A549 (cell line): ENCODE data around the gene RGS5. TPM values are rescaled to one million over a fixed set of nuclear protein-coding genes. Genes with fewer than 3 reads are reported as not detected.

Source experiments
- ATAC-seq, 2 experiments: fragments of 200-7000 bp in 1 of 2; fragments of >200 bp in 1 of 2; cut with Nextera tagmentation in 1 of 2; cut with Tn5 transposase in 1 of 2; 3 replicates each; pipeline versions ENCODE4 v1.8.0 to v1.9.1; 2018 to 2020; ENCODE audit warnings: mild to moderate bottlenecking in 1 of 2, moderate library complexity in 1 of 2
- CTCF ChIA-PET: fragments of 300-600 bp; sonication (Branson Sonifier 250); formaldehyde crosslinking; extraction: SDS; loops from one replicate; lab custom pipeline; 2021; ENCODE audit warnings: antibody characterized with exemption, inconsistent platforms; lab: Yijun Ruan, JAX
- POLR2A ChIA-PET: fragments of 350-600 bp; formaldehyde crosslinking; extraction: SDS; loops from one replicate; lab custom pipeline; 2021; ENCODE audit warnings: antibody characterized with exemption, inconsistent platforms; lab: Yijun Ruan, JAX
- DNase-seq, 2 experiments: peaks; one replicate each; pipeline versions ENCODE4 v3.0.0 to v3.0.0-alpha.2; 2011 to 2016; ENCODE audit warnings: low read depth in 1 of 2, low spot score in 1 of 2
- FAIRE-seq: peaks from 2 replicates; lab custom pipeline; 2011; peaks lifted over from hg19 to GRCh38; lab: Jason Lieb, UNC
- H3K27ac ChIP-seq, 2 experiments: fragments of >200 bp; sonication (Bioruptor Twin); formaldehyde crosslinking; 3 replicates each; pipeline ENCODE4 v1.5.1; 2016 to 2017
- H3K4me1 ChIP-seq: fragments of >200 bp; sonication (Bioruptor Twin); formaldehyde crosslinking; 3 replicates; pipeline ENCODE4 v1.6.1; 2016
- H3K4me2 ChIP-seq: fragments of >200 bp; sonication (Bioruptor Twin); formaldehyde crosslinking; 3 replicates; pipeline ENCODE4 v1.6.1; 2016
- H3K4me3 ChIP-seq: fragments of >200 bp; sonication (Bioruptor Twin); formaldehyde crosslinking; 3 replicates; pipeline ENCODE4 v1.5.1; 2016
- H3K9me3 ChIP-seq: fragments of >200 bp; sonication (Bioruptor Twin); formaldehyde crosslinking; 3 replicates; pipeline ENCODE4 v1.6.1; 2016
- CEBPB ChIP-seq, 2 experiments: fragments of >200 bp in 1 of 2; sonication (Bioruptor Twin) in 1 of 2; formaldehyde crosslinking in 1 of 2; IDR thresholded peaks; 2 replicates each; pipeline ENCODE4 v1.6.1; 2012 to 2016
- ESRRA ChIP-seq: fragments of 150-350 bp; IDR thresholded peaks from 2 replicates; pipeline ENCODE4 v1.6.1; 2014; ENCODE audit warnings: mild to moderate bottlenecking, low read length, borderline replicate concordance
- FOSL2 ChIP-seq, 2 experiments: fragments of 450-650 bp in 1 of 2; fragments of >200 bp in 1 of 2; sonication (Bioruptor Twin) in 1 of 2; formaldehyde crosslinking; IDR thresholded peaks; 2 replicates each; pipeline versions ENCODE4 v1.5.0 to v1.6.1; 2016 to 2020; ENCODE audit warnings: mild to moderate bottlenecking in 1 of 2, moderate library complexity in 1 of 2
- GATA3 ChIP-seq: IDR thresholded peaks from 2 replicates; pipeline ENCODE4 v1.6.1; 2012; ENCODE audit warnings: borderline replicate concordance
- HDAC2 ChIP-seq: fragments of 200-600 bp; sonication (generic); IDR thresholded peaks from 2 replicates; pipeline ENCODE4 v1.6.1; 2016
- HOXA7 ChIP-seq: fragments of 250-450 bp; sonication (Bioruptor Pico); IDR thresholded peaks from 2 replicates; pipeline ENCODE4 v1.5.0; 2020; ENCODE audit warnings: mild to moderate bottlenecking, moderate library complexity
- HOXB13 ChIP-seq: fragments of 250-450 bp; sonication (Bioruptor Pico); IDR thresholded peaks from 2 replicates; pipeline ENCODE4 v1.5.0; 2020; ENCODE audit warnings: low read depth, mild to moderate bottlenecking, moderate library complexity
- KDM1A ChIP-seq: fragments of 200-600 bp; sonication (generic); IDR thresholded peaks from 2 replicates; pipeline ENCODE4 v1.6.1; 2016; ENCODE audit warnings: low read depth, mild to moderate bottlenecking
- MYC ChIP-seq: IDR thresholded peaks from 2 replicates; pipeline ENCODE4 v1.6.1; 2012; ENCODE audit warnings: mild to moderate bottlenecking, inconsistent platforms, low read length, improper control_type of control experiment, borderline replicate concordance
- NPAS2 ChIP-seq: fragments of 250-450 bp; sonication (Bioruptor Pico); IDR thresholded peaks from 2 replicates; pipeline ENCODE4 v1.8.0; 2022; ENCODE audit warnings: mild to moderate bottlenecking, moderate library complexity, borderline replicate concordance
- NR3C1 ChIP-seq: fragments of >200 bp; sonication (Bioruptor Twin); formaldehyde crosslinking; IDR thresholded peaks from 3 replicates; pipeline ENCODE4 v1.6.1; 2017
- RCOR1 ChIP-seq: fragments of 150-350 bp; IDR thresholded peaks from 2 replicates; pipeline ENCODE4 v1.6.1; 2014; ENCODE audit warnings: antibody characterized with exemption, low read length, low read depth
- REST ChIP-seq: fragments of 200-600 bp; sonication (generic); IDR thresholded peaks from 2 replicates; pipeline ENCODE4 v1.6.1; 2016; ENCODE audit warnings: antibody characterized with exemption, mild to moderate bottlenecking, moderate library complexity
- SREBF2 ChIP-seq: fragments of 450-650 bp; IDR thresholded peaks from 2 replicates; pipeline ENCODE4 v1.6.1; 2014; ENCODE audit warnings: mild to moderate bottlenecking, moderate library complexity
- ZFP36 ChIP-seq: fragments of 450-650 bp; IDR thresholded peaks from 2 replicates; pipeline ENCODE4 v1.6.1; 2014; ENCODE audit warnings: borderline replicate concordance; ENCODE audit not compliant: partially characterized antibody
- WGBS: methylation state at CpG from one replicate; pipeline ENCODE4 v1.1.6; 2017; ENCODE audit errors: missing lambda C conversion rate; 5-methylcytosine and 5-hydroxymethylcytosine counted together
- polyA plus RNA-seq, 4 experiments: library from polyadenylated mRNA; depleted of rRNA in 3 of 4; stranded (reverse); fragments of >200 nt; fragmentation: RNase III in 1 of 4; extraction: RNeasy Plus Mini Kit Qiagen cat#74134 plus additional on column Dnase treatment in 1 of 4; gene quantifications; 2 replicates in 3 of 4; 3 replicates in 1 of 4; pipeline ENCODE4 v1.2.3, GENCODE V29; 2011 to 2017
- TF ChIP-seq, protein P1 (sequence below): IDR thresholded peaks from 2 replicates; pipeline ENCODE4 v1.6.1; 2012; ENCODE audit warnings: low read depth, borderline replicate concordance
- TF ChIP-seq, protein P2 (sequence below): fragments of 450-650 bp; IDR thresholded peaks from 2 replicates; pipeline ENCODE4 v1.6.1; 2014; ENCODE audit warnings: antibody characterized with exemption
- TF ChIP-seq, protein P3 (sequence below): IDR thresholded peaks from 2 replicates; pipeline ENCODE4 v1.6.1; 2012

The RGS5 gene
- polyA plus RNA-seq, 2 of the 4 experiments (the other 2 are of a cell fraction): 2.2 to 6.5 TPM

GRCh38 chr1:163094182-163094581 is 108.5 kb downstream of the RGS5 start:
- no peak for FAIRE-seq
- CTCF ChIA-PET: no interaction called here
- H3K9me3 ChIP-seq: no peaks in the 10 kb centered on the region
- no peak overlapping the region for H3K4me2 ChIP-seq
- WGBS: 11% methylated on average over 4 of the region's 4 CpGs
- no peak overlapping the region for H3K4me3 ChIP-seq
- H3K4me1 ChIP-seq: no peaks in the 10 kb centered on the region
- TF ChIP-seq HOXA7: no peak
- H3K27ac ChIP-seq: no peak overlapping the region
- no peak for DNase-seq
- POLR2A ChIA-PET: no interaction called here
- no peak for ATAC-seq

- no peak for FAIRE-seq
- H3K9me3 ChIP-seq: no peaks in the 10 kb centered on the region
- H3K27ac ChIP-seq: no peak overlapping the region
- POLR2A ChIA-PET: no interaction called here
- H3K4me2 ChIP-seq: no peak overlapping the region
- no peak overlapping the region for H3K4me3 ChIP-seq
- CTCF ChIA-PET: no interaction called here
- DNase-seq: no peak
- WGBS: 54% methylated on average over 9 of the region's 9 CpGs
- H3K4me1 ChIP-seq: no peaks in the 10 kb centered on the region
- no peak for ATAC-seq
- TF ChIP-seq REST (no peak), MYC (no peak), KDM1A (no peak), RCOR1 (no peak), HOXB13 (no peak), CEBPB (IDR thresholded peaks at IDR 0.05) (no peak), NR3C1 (no peak), SREBF2 (no peak), HDAC2 (no peak), ESRRA (no peak), FOSL2 (IDR thresholded peaks at IDR 0.05) (no peak), FOSL2 (CRISPR knock-in tag; IDR thresholded peaks at IDR 0.05) (no peak), ZFP36 (no peak), GATA3 (no peak), NPAS2 (CRISPR knock-in tag) (no peak)
- TF ChIP-seq, protein P1, sequence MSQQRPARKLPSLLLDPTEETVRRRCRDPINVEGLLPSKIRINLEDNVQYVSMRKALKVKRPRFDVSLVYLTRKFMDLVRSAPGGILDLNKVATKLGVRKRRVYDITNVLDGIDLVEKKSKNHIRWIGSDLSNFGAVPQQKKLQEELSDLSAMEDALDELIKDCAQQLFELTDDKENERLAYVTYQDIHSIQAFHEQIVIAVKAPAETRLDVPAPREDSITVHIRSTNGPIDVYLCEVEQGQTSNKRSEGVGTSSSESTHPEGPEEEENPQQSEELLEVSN: no peak
- TF ChIP-seq, protein P2, sequence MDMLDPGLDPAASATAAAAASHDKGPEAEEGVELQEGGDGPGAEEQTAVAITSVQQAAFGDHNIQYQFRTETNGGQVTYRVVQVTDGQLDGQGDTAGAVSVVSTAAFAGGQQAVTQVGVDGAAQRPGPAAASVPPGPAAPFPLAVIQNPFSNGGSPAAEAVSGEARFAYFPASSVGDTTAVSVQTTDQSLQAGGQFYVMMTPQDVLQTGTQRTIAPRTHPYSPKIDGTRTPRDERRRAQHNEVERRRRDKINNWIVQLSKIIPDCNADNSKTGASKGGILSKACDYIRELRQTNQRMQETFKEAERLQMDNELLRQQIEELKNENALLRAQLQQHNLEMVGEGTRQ: no peak
- TF ChIP-seq, protein P3, sequence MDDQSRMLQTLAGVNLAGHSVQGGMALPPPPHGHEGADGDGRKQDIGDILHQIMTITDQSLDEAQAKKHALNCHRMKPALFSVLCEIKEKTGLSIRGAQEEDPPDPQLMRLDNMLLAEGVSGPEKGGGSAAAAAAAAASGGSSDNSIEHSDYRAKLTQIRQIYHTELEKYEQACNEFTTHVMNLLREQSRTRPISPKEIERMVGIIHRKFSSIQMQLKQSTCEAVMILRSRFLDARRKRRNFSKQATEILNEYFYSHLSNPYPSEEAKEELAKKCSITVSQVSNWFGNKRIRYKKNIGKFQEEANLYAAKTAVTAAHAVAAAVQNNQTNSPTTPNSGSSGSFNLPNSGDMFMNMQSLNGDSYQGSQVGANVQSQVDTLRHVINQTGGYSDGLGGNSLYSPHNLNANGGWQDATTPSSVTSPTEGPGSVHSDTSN: no peak
Observed at GRCh38 chr1:163093579-163093978, 109.1 kb downstream of the RGS5 start.

- FAIRE-seq: no peak
- ATAC-seq: no peak
- ChIA-PET CTCF (no interaction called here), POLR2A (no interaction called here)
- Histone ChIP-seq H3K4me1 (no peaks in the 10 kb centered on the region), H3K4me3 (no peak overlapping the region), H3K27ac (no peak overlapping the region), H3K4me2 (no peak overlapping the region), H3K9me3 (no peaks in the 10 kb centered on the region)
- TF ChIP-seq, protein P1: no peak
- no peak for DNase-seq
- 27% methylated on average over 4 of the region's 4 CpGs for WGBS
Observed at GRCh38 chr1:163093169-163093568, 109.5 kb downstream of the RGS5 start.

Other genes with a start within 250 kb of the RGS5 start
- 0.05 and 0.07 TPM in 2 replicates for gene RGS4, start 133.6 kb downstream of the RGS5 start, polyA plus RNA-seq (2011; rRNA removed)
- 0.03 TPM in 1 of 3 replicates, not detected in the others for gene RGS4, start 133.6 kb downstream of the RGS5 start, polyA plus RNA-seq (2017; fragmentation: RNase III; extraction: RNeasy Plus Mini Kit Qiagen cat#74134 plus additional on column Dnase treatment)
- 23.7 and 38.5 TPM in 2 replicates for gene NUF2, start 119.0 kb upstream of the RGS5 start, polyA plus RNA-seq (2011; rRNA removed)
- gene NUF2, start 119.0 kb upstream of the RGS5 start, polyA plus RNA-seq (2017; fragmentation: RNase III; extraction: RNeasy Plus Mini Kit Qiagen cat#74134 plus additional on column Dnase treatment): 28.2 to 32.2 TPM (median 28.5 TPM) in 3 replicates